ENCODE measurements around the gene PCBP4.

DNA sequence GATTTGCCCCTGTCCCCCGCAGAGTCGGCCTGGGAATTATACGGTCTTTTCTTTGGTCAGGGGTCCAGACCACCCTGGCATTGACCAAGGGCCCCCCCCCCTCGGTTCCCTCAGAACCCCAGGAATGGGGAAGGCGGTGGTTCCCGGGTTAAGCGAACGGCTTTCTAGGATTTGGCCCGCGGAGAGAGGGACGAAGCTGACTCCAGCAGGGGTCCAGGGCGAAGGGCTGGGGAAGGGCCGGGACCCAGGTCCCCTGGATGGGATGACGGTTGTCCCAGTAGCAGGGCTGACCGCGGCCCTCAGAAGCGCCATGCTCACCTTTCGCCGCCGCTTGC is 25.8 kb downstream of the PCBP4 start:
- TF ChIP-seq EZH2phosphoT487 (conservative IDR thresholded peaks at IDR 0.05; ENCODE audit: low read length) (no peak), CTCF (IDR thresholded peaks at IDR 0.05; ENCODE audit: insufficient read depth, low read length, poor library complexity, severe bottlenecking) (no peak)
